ENCODE measurements around the gene FBN2.

The FBN2 gene

DNA sequence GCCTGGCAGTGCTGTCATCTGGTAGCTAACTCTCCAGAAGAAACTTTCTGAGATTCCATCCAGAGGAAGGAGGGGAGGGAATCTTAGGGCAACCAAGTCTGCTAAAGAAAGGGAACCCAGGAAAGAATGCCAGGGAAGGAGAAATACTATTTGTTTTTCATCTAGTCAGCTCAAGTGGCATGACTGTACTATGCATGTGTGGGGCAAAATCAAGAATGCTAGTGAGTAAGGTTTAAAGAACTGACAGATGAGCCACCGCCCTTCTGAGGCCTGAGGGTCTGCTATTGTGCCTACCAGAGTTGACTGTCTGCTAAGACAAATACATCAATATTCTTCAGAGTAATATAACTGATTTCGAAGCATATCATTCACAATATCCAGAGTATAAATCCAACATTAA, 250.3 kb downstream of the FBN2 start:
- no peak for DNase-seq

DNA sequence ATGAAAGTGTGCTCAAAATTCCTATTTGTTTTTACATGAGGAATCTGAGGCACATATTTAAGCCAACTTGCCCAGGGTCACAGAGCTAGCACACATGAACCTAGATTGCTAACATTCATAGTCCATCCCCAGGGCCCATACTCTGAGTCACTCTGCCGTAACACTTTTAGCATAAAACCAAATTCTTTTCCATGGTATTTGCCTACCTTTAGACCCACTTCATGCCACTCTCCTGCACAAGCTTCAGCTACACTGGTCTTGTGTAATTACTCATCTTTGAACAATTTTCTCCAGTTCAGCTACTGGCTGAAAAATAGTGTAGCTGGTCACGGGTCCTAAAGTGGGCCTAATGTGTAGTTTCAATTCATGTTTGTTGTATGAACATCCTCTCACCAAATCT, 253.8 kb downstream of the FBN2 start:
- no peak for DNase-seq

GRCh38 chr5:128279345-128279744, 258.7 kb downstream of the FBN2 start:
- DNase-seq: no peak

- no peak for DNase-seq
These were observed 261.4 kb downstream of the FBN2 start for GRCh38 chr5:128276537-128277216.

DNA sequence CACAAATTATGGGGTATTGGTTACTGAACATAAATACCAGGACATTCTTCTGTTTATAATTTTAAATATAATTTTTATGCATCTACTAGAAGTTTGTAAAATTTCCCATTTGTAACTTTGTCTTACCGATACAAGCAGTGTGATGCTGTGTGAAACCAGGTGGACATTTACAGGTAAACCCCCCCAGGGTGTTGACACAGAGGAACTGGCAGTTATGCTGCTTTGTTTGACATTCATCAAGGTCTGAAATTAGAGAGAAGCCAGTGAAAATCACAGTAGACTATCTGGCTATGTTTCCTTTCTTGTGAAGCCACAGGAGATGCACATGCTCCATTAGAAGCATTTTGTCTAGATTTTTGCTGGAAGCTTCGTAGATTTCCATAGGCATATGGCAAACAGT, 263.6 kb downstream of the FBN2 start:
- DNase-seq: no peak

DNA sequence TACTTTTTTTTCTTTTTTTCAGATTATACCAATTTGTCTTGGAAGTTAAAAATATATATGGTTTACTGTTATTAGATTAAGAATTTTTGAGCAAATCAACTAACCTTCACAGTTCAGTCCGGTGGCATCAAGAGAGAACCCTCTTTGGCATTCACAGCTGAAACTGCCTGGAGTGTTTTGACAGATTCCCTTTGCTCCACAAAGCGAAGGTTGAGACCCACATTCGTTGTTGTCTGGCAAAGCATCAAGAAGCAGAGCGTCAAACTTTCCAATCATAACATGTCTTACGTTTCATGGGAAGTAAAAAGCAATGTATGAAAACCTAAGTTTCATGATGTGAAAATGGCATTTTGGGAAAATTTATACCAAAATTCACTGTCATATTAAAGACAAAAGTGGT, 264.3 kb downstream of the FBN2 start:
- no peak for DNase-seq

DNA sequence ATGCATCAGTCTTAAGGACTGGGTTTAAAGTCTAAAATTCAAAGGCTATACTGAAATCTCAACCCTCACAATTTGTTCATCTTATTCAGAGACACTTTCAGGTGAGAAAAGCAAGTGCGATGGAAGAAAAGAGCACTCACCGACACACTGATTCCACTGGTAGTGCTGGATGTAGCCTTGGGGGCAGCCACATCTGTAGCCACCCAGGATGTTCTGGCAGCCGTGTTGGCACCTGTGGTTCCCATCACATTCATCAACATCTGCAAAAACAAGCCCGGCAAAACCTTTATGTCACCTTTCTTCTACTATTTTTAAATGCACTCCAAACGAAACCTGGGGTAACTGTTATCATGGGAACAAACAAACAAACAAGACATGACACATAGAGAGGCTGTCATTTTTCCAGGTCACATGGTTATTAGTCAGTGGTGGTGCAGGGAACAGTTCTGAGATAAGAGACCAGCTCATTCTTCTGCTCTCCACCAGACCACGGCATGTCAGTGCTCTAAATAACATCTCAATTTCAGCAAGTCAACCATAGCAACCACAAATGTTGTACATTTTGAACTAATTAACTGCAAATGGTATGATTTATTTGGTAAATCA, 266.1 kb downstream of the FBN2 start:
- no peak for DNase-seq

- no peak for DNase-seq
These were observed 267.0 kb downstream of the FBN2 start for GRCh38 chr5:128271071-128271470.

- no peak for DNase-seq
These were observed 273.3 kb downstream of the FBN2 start for GRCh38 chr5:128264564-128265360.

DNA sequence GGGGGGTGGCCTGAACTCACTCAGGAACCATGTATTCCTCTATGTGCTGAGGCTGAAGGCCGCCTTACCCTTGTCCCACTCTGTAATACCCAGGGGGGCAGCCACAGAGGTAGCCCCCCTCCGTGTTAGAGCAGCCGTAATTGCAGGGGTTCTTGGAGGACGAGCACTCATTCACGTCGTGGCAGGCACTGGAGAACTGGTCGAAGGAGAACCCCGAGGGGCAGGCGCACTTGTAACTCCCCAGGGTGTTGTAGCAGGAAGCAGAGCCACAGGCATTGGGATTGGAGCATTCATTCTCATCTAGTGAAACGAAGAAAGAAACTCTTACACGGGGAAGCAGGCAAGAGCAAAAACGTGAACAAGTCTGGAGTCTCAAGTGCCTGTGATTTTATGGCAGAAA, 274.7 kb downstream of the FBN2 start:
- no peak for DNase-seq

GRCh38 chr5:128262911-128263310, 275.1 kb downstream of the FBN2 start:
- DNase-seq: no peak

DNA sequence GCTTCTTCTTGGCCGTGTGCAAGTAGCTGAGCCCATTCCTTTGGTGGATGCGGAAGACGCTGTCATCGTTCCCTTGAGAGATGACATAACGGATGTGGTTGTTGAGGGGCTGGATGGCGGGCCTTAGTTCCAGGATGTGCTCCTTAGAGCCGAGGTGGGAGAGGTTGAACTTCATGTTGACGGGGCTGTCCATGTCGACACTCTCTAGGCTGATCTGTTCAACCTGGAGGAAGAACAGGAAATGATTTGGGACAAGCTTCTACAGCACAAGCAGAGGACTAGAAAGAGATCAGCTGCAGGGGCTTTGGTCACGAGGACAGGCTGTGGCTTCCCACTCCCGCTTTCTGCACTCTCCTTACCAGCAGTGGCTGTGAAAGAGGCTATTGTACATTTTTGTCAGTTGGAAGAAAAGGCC, 278.4 kb downstream of the FBN2 start:
- DNase-seq: no peak

- no peak for DNase-seq
These were observed 279.7 kb downstream of the FBN2 start for GRCh38 chr5:128258372-128258771.

GRCh38 chr5:128257076-128257475, 281.0 kb downstream of the FBN2 start:
- DNase-seq: no peak

- no peak for DNase-seq
These were observed 283.3 kb downstream of the FBN2 start for GRCh38 chr5:128254789-128255188.

- no peak for DNase-seq
These were observed 284.2 kb downstream of the FBN2 start for GRCh38 chr5:128253880-128254279.

DNA sequence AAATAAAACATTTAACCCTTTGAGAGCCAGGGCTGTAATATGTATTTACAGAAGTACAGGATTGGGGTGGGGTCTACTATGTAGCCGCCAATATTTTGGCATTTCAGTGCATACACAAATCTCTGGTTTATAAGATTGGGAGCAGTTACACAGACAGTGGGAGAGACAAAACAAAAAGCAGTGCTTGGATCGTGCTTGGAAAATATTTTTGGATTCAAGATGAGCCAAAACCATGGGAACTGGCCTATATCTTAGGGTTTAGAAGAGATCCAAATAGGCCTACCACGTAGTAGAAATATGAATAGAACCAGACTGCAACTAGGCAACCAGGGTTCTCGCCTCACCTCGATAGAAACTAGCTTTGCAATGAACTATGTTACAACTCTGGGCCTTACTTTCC, 284.9 kb downstream of the FBN2 start:
- DNase-seq: no peak

DNA sequence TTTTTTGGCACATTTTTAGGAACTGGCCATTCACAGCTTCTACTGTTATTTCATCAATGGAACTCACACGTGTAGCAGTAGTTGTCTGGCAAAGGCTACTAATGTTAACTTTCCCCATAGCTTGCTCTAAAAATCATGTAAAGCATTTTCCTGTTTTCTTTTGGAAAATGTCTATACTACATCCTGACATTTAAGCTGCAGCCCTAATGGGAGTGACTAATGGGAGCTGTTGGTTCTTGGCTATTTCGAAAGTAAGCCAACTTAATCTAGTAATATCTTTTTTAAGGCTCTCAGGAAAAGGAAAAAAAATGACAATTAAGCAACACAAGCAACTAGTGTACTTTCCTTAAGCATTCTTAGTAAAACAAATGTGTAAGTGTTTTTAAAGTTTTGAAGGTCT, 285.3 kb downstream of the FBN2 start:
- DNase-seq: no peak

- DNase-seq: no peak
These were observed 285.8 kb downstream of the FBN2 start for GRCh38 chr5:128252196-128252595.

GRCh38 chr5:128245974-128246373, 292.1 kb downstream of the FBN2 start:
- no peak for DNase-seq

- DNase-seq: no peak
These were observed 294.0 kb downstream of the FBN2 start for GRCh38 chr5:128243958-128244582.

GRCh38 chr5:128241051-128241695, 296.9 kb downstream of the FBN2 start:
- DNase-seq: no peak

DNA sequence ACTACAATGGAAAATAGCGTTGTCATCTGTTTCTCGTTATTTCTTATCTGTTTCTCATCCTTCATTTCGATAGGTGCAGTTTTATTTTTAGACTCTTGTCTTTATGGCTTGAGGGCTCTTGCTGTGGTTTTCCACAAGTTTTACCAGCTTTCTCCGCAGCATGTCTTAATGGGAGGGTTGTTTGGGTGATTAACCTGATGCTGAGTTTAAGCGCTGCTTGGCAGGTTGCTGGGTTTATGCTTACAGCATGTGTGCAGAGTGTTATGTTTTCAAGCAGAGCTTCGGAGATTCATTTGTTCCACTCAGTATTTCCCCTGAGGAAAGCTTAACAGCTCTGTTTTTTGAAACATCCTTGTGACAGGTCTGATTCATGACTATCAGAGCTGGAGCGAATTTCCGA, 300.5 kb downstream of the FBN2 start:
- DNase-seq: no peak

Data from NCI-H524 treated with DMSO at 0.1 percent for 48 hours (cell line).